ENCODE data around the gene GARIN5B.

GARIN5B gene

GRCh38 chr19:55319785-55320184 lies 43.3 kb downstream of the GARIN5B start:
- no peak for DNase-seq

GRCh38 chr19:55316646-55317045 lies 46.4 kb downstream of the GARIN5B start:
- DNase-seq, result no peak

- no peak for DNase-seq
Measured at GRCh38 chr19:55315956-55316525, 47.0 kb downstream of the GARIN5B start.

- DNase-seq, result no peak
Measured at GRCh38 chr19:55314396-55314795, 48.7 kb downstream of the GARIN5B start.

- DNase-seq, result no peak
Measured at GRCh38 chr19:55312621-55313512, 50.2 kb downstream of the GARIN5B start.

- no peak for DNase-seq
Measured at GRCh38 chr19:55311797-55312196, 51.3 kb downstream of the GARIN5B start.

- no peak for DNase-seq
Measured at GRCh38 chr19:55311397-55311796, 51.7 kb downstream of the GARIN5B start.

GRCh38 chr19:55310498-55310897 lies 52.6 kb downstream of the GARIN5B start:
- DNase-seq, result no peak

- DNase-seq, result no peak
Measured at GRCh38 chr19:55309448-55309847, 53.6 kb downstream of the GARIN5B start.

GRCh38 chr19:55308281-55308680 lies 54.8 kb downstream of the GARIN5B start:
- no peak for DNase-seq

GRCh38 chr19:55306712-55307111 lies 56.3 kb downstream of the GARIN5B start:
- DNase-seq, result no peak

GRCh38 chr19:55305983-55306562 lies 57.0 kb downstream of the GARIN5B start:
- DNase-seq, result no peak

- peak; percentile 54 for DNase-seq
Measured at GRCh38 chr19:55305491-55305890, 57.6 kb downstream of the GARIN5B start.

GRCh38 chr19:55304980-55305379 lies 58.1 kb downstream of the GARIN5B start:
- no peak for DNase-seq
